ENCODE data around the gene PML.

Gene PML

GRCh38 chr15:73948982-73949381 lies 45.5 kb upstream of the PML start:
- DNase-seq (ENCODE audit: low read depth in 1 of 2, low spot score in 1 of 2), result no peak
- TF ChIP-seq SPI1 (IDR thresholded peaks at IDR 0.05; ENCODE audit: borderline replicate concordance, low read depth) (no peak), GABPA (IDR thresholded peaks at IDR 0.05; ENCODE audit: low read depth) (no peak), REST (IDR thresholded peaks at IDR 0.05; ENCODE audit: insufficient replicate concordance, low read depth) (no peak), CTCF (IDR thresholded peaks at IDR 0.05; ENCODE audit: insufficient read depth, low read length) (no peak), POLR2AphosphoS5 (IDR thresholded peaks at IDR 0.05; ENCODE audit: low read depth) (no peak)
- Histone ChIP-seq H3K27me3 (ENCODE audit: insufficient read depth, poor library complexity, severe bottlenecking) (no peaks in the 10 kb centered on the region), H3K27ac (replicated peaks) (no peak overlapping the region), H3K4me3 (replicated peaks; ENCODE audit: insufficient read depth, low read length) (no peak overlapping the region)

- no peak for DNase-seq (ENCODE audit: low read depth in 1 of 2, low spot score in 1 of 2)
- H3K27ac ChIP-seq (replicated peaks), result no peak overlapping the region
- H3K27me3 ChIP-seq (ENCODE audit: insufficient read depth, poor library complexity, severe bottlenecking), result no peaks in the 10 kb centered on the region
- H3K4me3 ChIP-seq (replicated peaks; ENCODE audit: insufficient read depth, low read length), result no peak overlapping the region
- no peak for TF ChIP-seq SPI1 (IDR thresholded peaks at IDR 0.05; ENCODE audit: borderline replicate concordance, low read depth)
- no peak for TF ChIP-seq GABPA (IDR thresholded peaks at IDR 0.05; ENCODE audit: low read depth)
- no peak for TF ChIP-seq REST (IDR thresholded peaks at IDR 0.05; ENCODE audit: insufficient replicate concordance, low read depth)
- TF ChIP-seq POLR2AphosphoS5 (IDR thresholded peaks at IDR 0.05; ENCODE audit: low read depth), result no peak
Observed at GRCh38 chr15:73949496-73949895, 45.0 kb upstream of the PML start.

- no peak for DNase-seq (ENCODE audit: low read depth in 1 of 2, low spot score in 1 of 2)
- Histone ChIP-seq H3K27ac (replicated peaks) (no peak overlapping the region), H3K4me3 (replicated peaks; ENCODE audit: insufficient read depth, low read length) (no peak overlapping the region), H3K27me3 (ENCODE audit: insufficient read depth, poor library complexity, severe bottlenecking) (no peaks in the 10 kb centered on the region)
- TF ChIP-seq REST (IDR thresholded peaks at IDR 0.05; ENCODE audit: insufficient replicate concordance, low read depth) (no peak), POLR2AphosphoS5 (IDR thresholded peaks at IDR 0.05; ENCODE audit: low read depth) (no peak), GABPA (IDR thresholded peaks at IDR 0.05; ENCODE audit: low read depth) (no peak), SPI1 (IDR thresholded peaks at IDR 0.05; ENCODE audit: borderline replicate concordance, low read depth) (no peak), CTCF (IDR thresholded peaks at IDR 0.05; ENCODE audit: insufficient read depth, low read length) (no peak)
Observed at GRCh38 chr15:73950479-73950830, 44.1 kb upstream of the PML start.
